Suppressor macrophage treated with lipopolysaccharide for 1 hour (primary cell): ENCODE data around the gene ZRANB2.
A peak's percentile ranks its signal among the peaks of the same experiment; 100 is the strongest.

ENCODE experiments used
- DNase-seq, 3 donors: peaks; one replicate each; pipeline ENCODE4 v3.0.0-alpha.2; 2020 to 2022

The ZRANB2 gene

GRCh38 chr1:71027991-71028390 lies 52.8 kb downstream of the ZRANB2 start:
- no peak for DNase-seq

GRCh38 chr1:71026093-71026492 lies 54.7 kb downstream of the ZRANB2 start:
- DNase-seq: no peak

GRCh38 chr1:71023515-71023914 lies 57.3 kb downstream of the ZRANB2 start:
- no peak for DNase-seq

GRCh38 chr1:71019233-71019969 lies 61.4 kb downstream of the ZRANB2 start:
- DNase-seq: no peak

- DNase-seq: no peak
Observed at GRCh38 chr1:71018791-71019190, 62.0 kb downstream of the ZRANB2 start.

- DNase-seq: peak; percentile 18 to 51 (median 27)
Observed at GRCh38 chr1:71015745-71016144, 65.1 kb downstream of the ZRANB2 start.

- no peak for DNase-seq
Observed at GRCh38 chr1:71014178-71014579, 66.7 kb downstream of the ZRANB2 start.
